A549 (cell line): ENCODE data around the gene SLC7A8. TPM values are rescaled to one million over a fixed set of nuclear protein-coding genes. Genes with fewer than 3 reads are reported as not detected.

Source experiments
- ATAC-seq, 2 experiments: fragments of 200-7000 bp in 1 of 2; fragments of >200 bp in 1 of 2; cut with Nextera tagmentation in 1 of 2; cut with Tn5 transposase in 1 of 2; 3 replicates each; pipeline versions ENCODE4 v1.8.0 to v1.9.1; 2018 to 2020; ENCODE audit warnings: mild to moderate bottlenecking in 1 of 2, moderate library complexity in 1 of 2
- CTCF ChIA-PET: fragments of 300-600 bp; sonication (Branson Sonifier 250); formaldehyde crosslinking; extraction: SDS; loops from one replicate; lab custom pipeline; 2021; ENCODE audit warnings: antibody characterized with exemption, inconsistent platforms; lab: Yijun Ruan, JAX
- POLR2A ChIA-PET: fragments of 350-600 bp; formaldehyde crosslinking; extraction: SDS; loops from one replicate; lab custom pipeline; 2021; ENCODE audit warnings: antibody characterized with exemption, inconsistent platforms; lab: Yijun Ruan, JAX
- DNase-seq, 2 experiments: peaks; one replicate each; pipeline versions ENCODE4 v3.0.0 to v3.0.0-alpha.2; 2011 to 2016; ENCODE audit warnings: low read depth in 1 of 2, low spot score in 1 of 2
- FAIRE-seq: peaks from 2 replicates; lab custom pipeline; 2011; peaks lifted over from hg19 to GRCh38; lab: Jason Lieb, UNC
- H3K27ac ChIP-seq, 2 experiments: fragments of >200 bp; sonication (Bioruptor Twin); formaldehyde crosslinking; 3 replicates each; pipeline ENCODE4 v1.5.1; 2016 to 2017
- H3K4me1 ChIP-seq: fragments of >200 bp; sonication (Bioruptor Twin); formaldehyde crosslinking; 3 replicates; pipeline ENCODE4 v1.6.1; 2016
- H3K4me2 ChIP-seq: fragments of >200 bp; sonication (Bioruptor Twin); formaldehyde crosslinking; 3 replicates; pipeline ENCODE4 v1.6.1; 2016
- H3K4me3 ChIP-seq: fragments of >200 bp; sonication (Bioruptor Twin); formaldehyde crosslinking; 3 replicates; pipeline ENCODE4 v1.5.1; 2016
- H3K9me3 ChIP-seq: fragments of >200 bp; sonication (Bioruptor Twin); formaldehyde crosslinking; 3 replicates; pipeline ENCODE4 v1.6.1; 2016
- BHLHE40 ChIP-seq: IDR thresholded peaks from 2 replicates; pipeline ENCODE4 v1.6.1; 2012; ENCODE audit warnings: low read depth, low read length, inconsistent platforms
- CBX2 ChIP-seq: fragments of 200-600 bp; sonication (generic); IDR thresholded peaks from 2 replicates; pipeline ENCODE4 v1.6.1; 2016; ENCODE audit warnings: low read depth, mild to moderate bottlenecking, borderline replicate concordance
- CHD2 ChIP-seq: fragments of 150-350 bp; IDR thresholded peaks from 2 replicates; pipeline ENCODE4 v1.6.1; 2014; ENCODE audit warnings: low read length; ENCODE audit not compliant: partially characterized antibody
- CHD4 ChIP-seq: fragments of 200-600 bp; sonication (generic); IDR thresholded peaks from 2 replicates; pipeline ENCODE4 v1.6.1; 2016; ENCODE audit warnings: antibody characterized with exemption, mild to moderate bottlenecking, borderline replicate concordance
- ESRRA ChIP-seq: fragments of 150-350 bp; IDR thresholded peaks from 2 replicates; pipeline ENCODE4 v1.6.1; 2014; ENCODE audit warnings: mild to moderate bottlenecking, low read length, borderline replicate concordance
- FOSB ChIP-seq: fragments of 250-450 bp; sonication (Bioruptor Pico); IDR thresholded peaks from 2 replicates; pipeline ENCODE4 v1.5.0; 2020; ENCODE audit warnings: mild to moderate bottlenecking, moderate library complexity
- FOSL2 ChIP-seq, 2 experiments: fragments of 450-650 bp in 1 of 2; fragments of >200 bp in 1 of 2; sonication (Bioruptor Twin) in 1 of 2; formaldehyde crosslinking; IDR thresholded peaks; 2 replicates each; pipeline versions ENCODE4 v1.5.0 to v1.6.1; 2016 to 2020; ENCODE audit warnings: mild to moderate bottlenecking in 1 of 2, moderate library complexity in 1 of 2
- HDAC2 ChIP-seq: fragments of 200-600 bp; sonication (generic); IDR thresholded peaks from 2 replicates; pipeline ENCODE4 v1.6.1; 2016
- HEYL ChIP-seq: fragments of 250-450 bp; sonication (Bioruptor Pico); IDR thresholded peaks from 2 replicates; pipeline ENCODE4 v1.8.0; 2021; ENCODE audit warnings: mild to moderate bottlenecking, moderate library complexity
- HOXB5 ChIP-seq: fragments of 250-450 bp; sonication (Bioruptor Pico); IDR thresholded peaks from 2 replicates; pipeline ENCODE4 v1.5.0; 2020; ENCODE audit warnings: mild to moderate bottlenecking, moderate library complexity
- JUN ChIP-seq, 2 experiments: fragments of >200 bp; sonication (Bioruptor Twin); formaldehyde crosslinking; IDR thresholded peaks; 2 replicates in 1 of 2; 3 replicates in 1 of 2; pipeline ENCODE4 v1.6.1; 2016 to 2017
- KDM1A ChIP-seq: fragments of 200-600 bp; sonication (generic); IDR thresholded peaks from 2 replicates; pipeline ENCODE4 v1.6.1; 2016; ENCODE audit warnings: low read depth, mild to moderate bottlenecking
- KDM5A ChIP-seq: fragments of 200-600 bp; sonication (generic); IDR thresholded peaks from 2 replicates; pipeline ENCODE4 v1.6.1; 2016; ENCODE audit warnings: antibody characterized with exemption, mild to moderate bottlenecking
- MAZ ChIP-seq: fragments of 150-350 bp; IDR thresholded peaks from 2 replicates; pipeline ENCODE4 v1.6.1; 2014; ENCODE audit warnings: antibody characterized with exemption, low read depth, low read length, borderline replicate concordance
- NFE2L2 ChIP-seq: fragments of 150-350 bp; conservative IDR thresholded peaks from 2 replicates; pipeline ENCODE4 v1.6.1; 2014; ENCODE audit warnings: low read length
- NPAS2 ChIP-seq: fragments of 250-450 bp; sonication (Bioruptor Pico); IDR thresholded peaks from 2 replicates; pipeline ENCODE4 v1.8.0; 2022; ENCODE audit warnings: mild to moderate bottlenecking, moderate library complexity, borderline replicate concordance
- RCOR1 ChIP-seq: fragments of 150-350 bp; IDR thresholded peaks from 2 replicates; pipeline ENCODE4 v1.6.1; 2014; ENCODE audit warnings: antibody characterized with exemption, low read length, low read depth
- RNF2 ChIP-seq: fragments of 200-600 bp; sonication (generic); IDR thresholded peaks from 2 replicates; pipeline ENCODE4 v1.6.1; 2016; ENCODE audit warnings: low read depth, mild to moderate bottlenecking, antibody characterized with exemption, moderate library complexity, borderline replicate concordance
- SMC3 ChIP-seq: fragments of >200 bp; sonication (Bioruptor Twin); formaldehyde crosslinking; IDR thresholded peaks from 3 replicates; pipeline ENCODE4 v1.6.1; 2018; ENCODE audit warnings: inconsistent platforms
- ZSCAN20 ChIP-seq: fragments of 250-450 bp; sonication (Bioruptor Pico); IDR thresholded peaks from 2 replicates; pipeline ENCODE4 v1.8.0; 2022; ENCODE audit warnings: mild to moderate bottlenecking, moderate library complexity
- WGBS: methylation state at CpG from one replicate; pipeline ENCODE4 v1.1.6; 2017; ENCODE audit errors: missing lambda C conversion rate; 5-methylcytosine and 5-hydroxymethylcytosine counted together
- polyA plus RNA-seq, 4 experiments: library from polyadenylated mRNA; depleted of rRNA in 3 of 4; stranded (reverse); fragments of >200 nt; fragmentation: RNase III in 1 of 4; extraction: RNeasy Plus Mini Kit Qiagen cat#74134 plus additional on column Dnase treatment in 1 of 4; gene quantifications; 2 replicates in 3 of 4; 3 replicates in 1 of 4; pipeline ENCODE4 v1.2.3, GENCODE V29; 2011 to 2017
- TF ChIP-seq, protein P1 (sequence below): fragments of >200 bp; sonication (Bioruptor Twin); formaldehyde crosslinking; IDR thresholded peaks from 3 replicates; pipeline ENCODE4 v1.6.1; 2016
- TF ChIP-seq, protein P2 (sequence below): IDR thresholded peaks from 2 replicates; pipeline ENCODE4 v1.6.1; 2012
- TF ChIP-seq, protein P3 (sequence below): fragments of 450-650 bp; IDR thresholded peaks from 2 replicates; pipeline ENCODE4 v1.6.1; 2014; ENCODE audit warnings: antibody characterized with exemption
- TF ChIP-seq, protein P4 (sequence below): IDR thresholded peaks from 2 replicates; pipeline ENCODE4 v1.6.1; 2012; ENCODE audit warnings: low read depth, borderline replicate concordance

The SLC7A8 gene
- polyA plus RNA-seq, 2 of the 4 experiments (the other 2 are of a cell fraction) = 0.28 to 0.35 TPM

DNA sequence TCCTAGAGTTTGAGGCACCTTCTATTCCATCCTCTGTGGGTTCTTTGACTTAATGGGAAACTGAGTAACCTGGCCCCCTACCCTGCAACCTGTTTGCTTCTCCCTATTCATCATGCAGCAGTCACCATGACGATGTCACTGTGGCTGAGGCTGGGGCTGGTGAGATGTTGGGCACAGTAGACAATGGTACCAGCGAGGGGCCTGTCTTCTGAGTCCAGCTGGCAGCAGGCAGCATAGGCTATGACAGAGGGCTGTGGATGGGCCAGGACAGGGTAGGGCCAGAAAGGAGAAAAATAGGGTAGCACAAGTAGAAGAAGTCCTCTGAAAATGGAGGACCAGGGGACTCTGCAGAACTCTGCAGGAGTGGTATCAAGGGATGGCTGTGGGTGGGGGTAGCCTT, 80.7 kb downstream of the SLC7A8 start:
- POLR2A ChIA-PET = no interaction called here
- 72% methylated on average over 2 of the region's 2 CpGs for WGBS
- no peak for FAIRE-seq
- Histone ChIP-seq H3K4me3 (no peak overlapping the region), H3K4me1 (no peaks in the 10 kb centered on the region), H3K4me2 (no peak overlapping the region), H3K9me3 (no peaks in the 10 kb centered on the region), H3K27ac (no peak overlapping the region)
- CTCF ChIA-PET = interaction anchor here (0.9 to 8.3 kb wide), 9 partner anchors 10 to 192 kb away, joined by 3 to 56 read pairs (median 8); no protein-coding TSS in a partner anchor
- DNase-seq = no peak
- no peak for TF ChIP-seq SMC3
- no peak for TF ChIP-seq RCOR1
- TF ChIP-seq CHD4 = no peak
- TF ChIP-seq KDM5A = no peak
- TF ChIP-seq, protein P1, sequence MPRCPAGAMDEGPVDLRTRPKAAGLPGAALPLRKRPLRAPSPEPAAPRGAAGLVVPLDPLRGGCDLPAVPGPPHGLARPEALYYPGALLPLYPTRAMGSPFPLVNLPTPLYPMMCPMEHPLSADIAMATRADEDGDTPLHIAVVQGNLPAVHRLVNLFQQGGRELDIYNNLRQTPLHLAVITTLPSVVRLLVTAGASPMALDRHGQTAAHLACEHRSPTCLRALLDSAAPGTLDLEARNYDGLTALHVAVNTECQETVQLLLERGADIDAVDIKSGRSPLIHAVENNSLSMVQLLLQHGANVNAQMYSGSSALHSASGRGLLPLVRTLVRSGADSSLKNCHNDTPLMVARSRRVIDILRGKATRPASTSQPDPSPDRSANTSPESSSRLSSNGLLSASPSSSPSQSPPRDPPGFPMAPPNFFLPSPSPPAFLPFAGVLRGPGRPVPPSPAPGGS = no peak
- TF ChIP-seq ZSCAN20 = no peak
- TF ChIP-seq CBX2 = no peak
- no peak for TF ChIP-seq JUN (IDR thresholded peaks at IDR 0.05)
- no peak for TF ChIP-seq NFE2L2
- ATAC-seq = no peak

DNA sequence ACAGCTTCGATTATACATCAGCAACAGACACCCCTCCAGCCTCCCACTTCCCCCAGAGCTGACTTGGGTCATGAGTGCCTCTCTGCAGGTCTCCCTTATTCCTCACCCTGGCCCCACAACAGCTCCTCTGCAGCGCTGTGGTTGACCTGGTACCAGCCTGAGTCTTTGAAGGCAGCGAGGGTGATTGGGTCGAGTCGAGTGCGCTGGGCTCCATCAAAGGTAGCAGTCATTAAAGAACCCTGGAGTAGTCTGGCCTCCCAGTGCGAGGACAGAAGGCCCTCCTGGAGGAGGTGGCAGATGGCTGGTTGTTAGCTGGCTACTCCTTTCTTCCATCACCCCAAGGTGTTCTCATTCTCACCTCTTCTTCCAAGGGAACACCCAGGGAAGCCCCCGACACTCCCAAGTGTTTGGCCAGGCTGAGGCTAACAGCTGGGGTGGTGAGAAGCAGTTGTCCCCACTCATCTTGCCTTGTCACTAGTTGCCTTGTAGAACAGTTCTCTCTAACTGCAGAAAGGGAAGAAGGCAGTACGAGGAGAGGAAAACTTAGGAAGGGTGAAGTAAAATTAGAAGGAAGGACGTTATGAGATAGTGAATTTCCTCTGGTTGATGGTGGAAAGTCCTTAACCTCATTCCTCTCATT, 81.4 kb downstream of the SLC7A8 start:
- no peak overlapping the region for H3K4me2 ChIP-seq
- no peak overlapping the region for H3K4me3 ChIP-seq
- TF ChIP-seq MAZ (no peak), ESRRA (no peak), CHD2 (no peak), HEYL (CRISPR knock-in tag) (no peak), FOSB (CRISPR knock-in tag) (no peak), HOXB5 (no peak)
- TF ChIP-seq, protein P2, sequence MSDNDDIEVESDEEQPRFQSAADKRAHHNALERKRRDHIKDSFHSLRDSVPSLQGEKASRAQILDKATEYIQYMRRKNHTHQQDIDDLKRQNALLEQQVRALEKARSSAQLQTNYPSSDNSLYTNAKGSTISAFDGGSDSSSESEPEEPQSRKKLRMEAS = no peak
- FAIRE-seq = no peak
- POLR2A ChIA-PET = no interaction called here
- CTCF ChIA-PET = interaction anchor here (0.7 to 8.3 kb wide), 12 partner anchors 8 to 118 kb away, joined by 3 to 56 read pairs (median 8); no protein-coding TSS in a partner anchor
- peaks cover under 1% of the 10 kb centered on the region; the same call in 1 of the 3 replicates for H3K4me1 ChIP-seq
- no peak; a peak in 1 of 6 replicates for ATAC-seq
- no peak for DNase-seq
- H3K9me3 ChIP-seq = no peaks in the 10 kb centered on the region
- H3K27ac ChIP-seq = no peak overlapping the region
- 79% methylated on average over 10 of the region's 10 CpGs for WGBS

DNA sequence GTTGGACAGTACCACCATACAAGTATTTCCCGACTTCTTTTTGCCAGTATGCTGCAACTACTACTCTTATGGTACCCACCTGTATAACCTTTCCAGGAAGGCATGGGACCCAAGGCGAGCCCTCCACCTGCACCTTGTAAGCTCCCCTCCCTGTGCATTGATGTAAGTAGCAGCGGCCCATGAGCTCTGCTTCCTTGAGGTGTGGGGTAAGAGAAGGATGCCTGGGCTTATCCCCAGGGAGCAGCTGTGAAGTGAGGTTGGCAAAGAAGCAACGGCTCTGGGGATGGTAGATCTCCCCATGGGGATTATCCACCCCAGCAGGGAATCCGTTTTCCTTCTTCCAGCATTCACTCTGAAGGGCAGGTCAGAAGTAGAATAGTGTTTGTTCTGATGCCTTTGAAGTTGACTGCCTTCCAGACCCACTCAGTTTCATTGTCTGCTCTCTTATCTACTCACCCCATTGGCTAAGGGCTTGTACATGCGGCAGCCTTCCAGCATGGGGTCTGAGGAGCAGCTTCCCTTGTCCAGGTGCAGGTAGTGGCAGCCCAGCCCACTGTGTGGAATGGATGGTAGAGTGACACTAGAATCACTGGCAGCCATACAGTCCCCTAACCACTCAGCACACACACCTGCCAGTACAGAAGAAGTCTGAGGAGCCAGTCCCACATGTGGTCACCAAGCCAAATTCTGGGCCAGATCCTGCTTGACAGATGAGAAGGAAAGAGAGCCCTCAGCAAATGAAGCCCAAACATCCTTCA, 82.1 kb downstream of the SLC7A8 start:
- CTCF ChIA-PET = interaction anchor here (0.7 to 8.3 kb wide), 11 partner anchors 8 to 118 kb away, joined by 3 to 56 read pairs (median 8); no protein-coding TSS in a partner anchor
- Histone ChIP-seq H3K4me1 (peaks cover 7% of the 10 kb centered on the region), H3K4me2 (no peak overlapping the region), H3K9me3 (no peaks in the 10 kb centered on the region), H3K4me3 (no peak overlapping the region), H3K27ac (no peak overlapping the region)
- WGBS = 81% methylated on average over 6 of the region's 6 CpGs
- DNase-seq (no peak), FAIRE-seq (no peak), ATAC-seq (no peak)
- POLR2A ChIA-PET = no interaction called here
- TF ChIP-seq, protein P3, sequence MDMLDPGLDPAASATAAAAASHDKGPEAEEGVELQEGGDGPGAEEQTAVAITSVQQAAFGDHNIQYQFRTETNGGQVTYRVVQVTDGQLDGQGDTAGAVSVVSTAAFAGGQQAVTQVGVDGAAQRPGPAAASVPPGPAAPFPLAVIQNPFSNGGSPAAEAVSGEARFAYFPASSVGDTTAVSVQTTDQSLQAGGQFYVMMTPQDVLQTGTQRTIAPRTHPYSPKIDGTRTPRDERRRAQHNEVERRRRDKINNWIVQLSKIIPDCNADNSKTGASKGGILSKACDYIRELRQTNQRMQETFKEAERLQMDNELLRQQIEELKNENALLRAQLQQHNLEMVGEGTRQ = no peak
- TF ChIP-seq ESRRA = no peak
- TF ChIP-seq MAZ = no peak
- TF ChIP-seq HOXB5 = no peak
- no peak for TF ChIP-seq NFE2L2
- no peak for TF ChIP-seq BHLHE40
- TF ChIP-seq KDM1A = no peak
- TF ChIP-seq FOSL2 (IDR thresholded peaks at IDR 0.05) = no peak
- TF ChIP-seq FOSL2 (CRISPR knock-in tag; IDR thresholded peaks at IDR 0.05) = no peak
- TF ChIP-seq, protein P4, sequence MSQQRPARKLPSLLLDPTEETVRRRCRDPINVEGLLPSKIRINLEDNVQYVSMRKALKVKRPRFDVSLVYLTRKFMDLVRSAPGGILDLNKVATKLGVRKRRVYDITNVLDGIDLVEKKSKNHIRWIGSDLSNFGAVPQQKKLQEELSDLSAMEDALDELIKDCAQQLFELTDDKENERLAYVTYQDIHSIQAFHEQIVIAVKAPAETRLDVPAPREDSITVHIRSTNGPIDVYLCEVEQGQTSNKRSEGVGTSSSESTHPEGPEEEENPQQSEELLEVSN = no peak
- TF ChIP-seq HDAC2 = no peak
- TF ChIP-seq RNF2 = no peak
- TF ChIP-seq JUN (IDR thresholded peaks at IDR 0.05) = no peak
- no peak for TF ChIP-seq NPAS2 (CRISPR knock-in tag)
